GM19351 (cell line): ENCODE measurements around the gene LDAH.
A peak's percentile ranks its signal among the peaks of the same experiment; 100 is the strongest.
"Not testable (repeated sequence)": the region's sequence is repeated elsewhere in the genome, so short reads cannot be mapped to it uniquely, and the experiment has no call there.

Experiments
- ATAC-seq: cut with Tn5 transposase; IDR thresholded peaks from one replicate; pipeline ENCODE4 v1.9.1; 2021; ENCODE audit warnings: mild to moderate bottlenecking, moderate library complexity; ENCODE audit not compliant: unreplicated experiment

Gene LDAH

DNA sequence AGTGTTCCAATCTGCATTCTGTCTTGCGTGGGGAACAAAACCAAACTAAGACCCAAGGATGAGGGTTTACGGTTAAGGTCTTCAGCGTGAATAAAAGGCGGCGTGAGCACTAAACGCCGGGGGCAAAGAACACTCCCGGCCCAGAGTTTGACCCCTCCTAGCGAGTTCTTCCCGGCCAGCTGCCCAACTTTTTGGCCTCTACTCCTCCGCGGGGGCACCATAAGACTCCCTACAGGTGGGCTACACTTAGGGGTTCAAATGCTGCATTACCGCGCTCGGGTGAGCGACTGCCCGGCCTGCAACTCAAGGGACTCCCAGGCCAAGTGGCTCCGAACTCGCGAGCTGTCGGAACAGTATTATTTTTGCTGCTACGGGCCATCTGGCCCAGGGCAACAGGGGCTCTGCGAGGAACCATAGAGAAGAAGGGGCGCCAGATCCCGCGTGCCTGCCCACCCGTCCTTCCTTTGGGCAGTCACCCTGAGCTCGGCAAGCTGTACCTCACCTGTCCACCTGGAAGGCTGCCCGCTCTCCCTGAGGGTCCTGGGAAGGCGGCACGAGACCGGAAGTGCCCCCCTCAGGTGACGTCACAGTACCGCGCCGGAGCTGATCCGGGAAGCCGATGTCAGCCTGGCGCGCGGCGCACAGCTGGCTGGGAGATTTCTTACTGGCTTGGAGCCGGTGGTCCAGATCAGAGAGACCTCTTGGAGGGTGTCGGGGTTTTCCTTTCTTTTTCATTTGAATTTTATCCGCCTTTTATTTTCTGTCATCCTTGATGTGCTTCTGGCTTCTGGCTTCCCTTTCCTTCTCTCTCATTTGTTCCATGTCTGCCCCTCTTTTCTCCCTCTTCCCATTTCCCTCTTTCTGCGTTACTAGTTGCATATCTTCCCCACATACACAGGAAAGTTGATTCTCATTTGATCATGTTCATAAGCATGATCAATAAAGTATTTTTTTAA lies at the start of gene LDAH:
Gene LDAH, minus strand, starts transcription at position 567 of the 956 bp plus-strand sequence. CDS start 21,638 bp downstream, outside the sequence.
- ATAC-seq, result peak; percentile 81

GRCh38 chr2:20868377-20868776 lies 45.5 kb upstream of the LDAH start:
- ATAC-seq, result peak; percentile 100

DNA sequence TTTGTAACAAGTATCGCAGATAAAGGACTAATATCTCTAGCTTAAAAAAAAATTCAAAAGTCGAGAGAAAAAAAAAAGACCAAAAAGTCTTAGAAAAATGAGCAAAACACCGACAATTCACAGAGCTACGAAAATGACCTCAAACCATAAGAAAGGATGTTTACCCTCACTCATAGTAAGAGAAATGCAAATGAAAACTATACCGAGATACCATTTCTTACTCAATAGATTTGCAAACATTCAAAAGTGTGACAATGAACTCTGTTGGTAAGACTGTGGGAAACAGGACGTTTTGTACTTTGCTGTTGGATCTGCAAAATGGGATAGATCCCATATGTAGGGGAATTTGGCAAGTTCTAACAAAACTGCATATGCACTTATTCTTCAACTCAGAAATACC lies 39.9 kb upstream of the LDAH start:
- ATAC-seq, result peak; percentile 93

DNA sequence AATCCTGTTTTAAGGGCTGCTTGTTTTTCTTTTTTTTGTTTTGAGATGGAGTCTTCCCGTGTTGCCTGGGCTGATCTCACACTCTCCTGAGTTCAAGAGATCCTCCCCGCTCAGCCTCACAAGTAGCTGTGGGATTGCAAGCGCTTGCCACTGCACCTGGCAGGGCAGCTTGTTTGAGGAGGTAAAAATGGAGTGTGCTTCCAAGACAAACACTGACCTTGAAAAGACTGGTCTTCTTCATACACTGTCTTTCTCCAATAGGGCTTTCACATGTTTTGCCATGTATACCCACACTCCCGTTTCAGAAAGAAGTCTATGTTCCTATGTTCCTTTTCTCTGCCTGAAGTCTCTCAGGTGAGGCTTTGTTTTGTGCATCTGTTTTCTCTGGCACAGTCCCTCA lies 32.6 kb upstream of the LDAH start:
- ATAC-seq, result no peak

DNA sequence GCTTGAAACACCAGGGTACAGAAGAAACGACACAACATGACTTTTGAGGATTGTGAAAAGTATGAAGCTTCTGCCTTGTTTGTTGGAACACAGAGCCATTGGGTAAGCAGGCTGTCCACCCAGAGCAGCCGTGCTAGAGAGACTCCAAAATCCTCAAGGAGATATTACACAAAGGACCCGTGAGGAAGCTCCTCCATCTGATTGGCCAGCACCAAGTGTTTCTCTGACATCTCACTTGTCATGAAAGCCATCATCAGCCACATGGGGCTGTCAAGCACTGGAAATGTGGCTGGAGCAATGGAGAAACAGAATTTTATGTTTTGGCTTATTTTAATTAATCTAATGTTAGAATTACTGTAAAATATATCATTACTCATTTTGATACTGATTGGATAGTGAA lies 29.8 kb upstream of the LDAH start:
- ATAC-seq, result no peak

DNA sequence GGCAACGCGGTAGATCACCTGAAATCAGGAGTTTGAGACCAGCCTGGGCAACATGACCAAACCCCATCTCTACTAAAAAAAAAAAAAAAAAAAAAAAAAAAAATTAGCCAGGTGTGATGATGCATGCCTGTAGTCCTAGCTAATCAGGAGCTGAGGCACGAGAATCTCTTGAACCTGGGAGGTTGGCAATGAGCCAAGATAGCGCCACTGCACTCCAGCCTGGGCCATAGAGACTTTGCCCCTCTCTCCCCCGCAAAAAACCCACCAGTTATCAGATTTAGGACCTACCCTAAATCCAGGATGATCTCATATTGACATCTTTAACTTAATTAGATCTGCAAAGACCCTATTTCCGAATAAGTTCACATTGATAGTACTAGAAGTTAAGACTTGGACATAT lies 29.2 kb upstream of the LDAH start:
- ATAC-seq, result no peak

GRCh38 chr2:20844246-20844645 lies 21.3 kb upstream of the LDAH start:
- ATAC-seq, result no peak

DNA sequence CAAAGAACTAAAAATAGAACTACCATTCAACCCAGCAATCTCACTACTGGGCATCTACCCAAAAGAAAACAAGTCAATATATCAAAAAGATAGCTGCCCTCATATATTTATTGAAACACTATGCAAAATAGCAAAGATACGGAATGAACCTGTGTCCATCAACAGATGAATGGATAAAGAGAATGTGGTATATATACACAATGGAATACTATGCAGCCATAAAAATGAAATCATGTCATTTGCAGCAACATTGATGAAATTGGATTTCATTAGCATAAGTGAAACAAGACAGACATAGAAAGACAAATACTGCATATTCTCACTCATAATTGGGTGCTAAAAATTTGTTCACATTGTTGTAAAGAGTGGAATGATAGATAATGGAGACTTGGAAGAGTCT lies 16.2 kb upstream of the LDAH start:
- ATAC-seq, result no peak

- ATAC-seq, result no peak
Measured at GRCh38 chr2:20838016-20838415, 15.1 kb upstream of the LDAH start.

DNA sequence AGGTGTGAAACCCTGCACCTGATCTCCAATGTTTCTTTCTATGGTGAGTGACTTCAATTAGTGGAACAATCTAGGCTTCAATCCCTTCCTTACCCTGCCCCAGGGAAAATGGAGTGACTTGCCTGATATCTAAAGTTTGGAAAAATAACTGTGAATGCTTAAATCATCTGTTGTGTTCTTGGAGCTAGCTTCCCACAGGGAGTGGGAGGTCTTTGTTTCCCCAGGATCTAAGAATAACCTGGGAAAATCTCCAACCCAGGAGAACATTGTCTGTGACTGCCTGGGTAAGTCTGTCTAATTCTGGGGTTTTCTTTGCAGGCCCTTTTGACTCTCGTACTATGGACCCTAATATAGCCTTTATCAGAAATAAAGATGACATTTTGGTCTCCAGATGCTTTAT lies 13.6 kb upstream of the LDAH start:
- ATAC-seq, result no peak

GRCh38 chr2:20834331-20834730 lies 11.4 kb upstream of the LDAH start:
- ATAC-seq, result no peak

- ATAC-seq, result no peak
Measured at GRCh38 chr2:20832606-20833005, 9.7 kb upstream of the LDAH start.

DNA sequence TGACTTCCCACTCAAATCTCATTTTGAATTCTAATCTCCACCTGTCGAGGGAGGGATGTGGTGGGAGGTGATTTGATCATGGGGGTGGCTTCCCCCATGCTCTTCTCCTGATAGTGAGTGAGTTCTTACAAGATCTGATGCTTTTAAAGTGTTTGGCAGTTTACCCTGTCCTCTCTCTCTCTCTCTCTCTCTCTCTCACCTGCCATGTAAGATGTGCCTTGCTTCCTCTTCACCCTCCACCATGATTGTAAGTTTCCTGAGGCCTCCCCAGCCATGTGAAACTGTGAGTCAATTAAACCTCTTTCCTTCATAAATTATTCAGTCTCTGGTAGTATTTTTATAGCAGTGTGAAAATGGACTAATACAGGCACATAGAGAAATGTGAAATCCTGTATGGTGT lies 7.0 kb upstream of the LDAH start:
- ATAC-seq, result no peak

GRCh38 chr2:20823917-20824316 lies 1.0 kb upstream of the LDAH start:
- ATAC-seq, result no peak

GRCh38 chr2:20818820-20819219 lies 4.1 kb downstream of the LDAH start:
- ATAC-seq, result peak; percentile 16

GRCh38 chr2:20815216-20815615 lies 7.7 kb downstream of the LDAH start:
- no peak for ATAC-seq

GRCh38 chr2:20812779-20813178 lies 10.1 kb downstream of the LDAH start:
- ATAC-seq, result no peak

DNA sequence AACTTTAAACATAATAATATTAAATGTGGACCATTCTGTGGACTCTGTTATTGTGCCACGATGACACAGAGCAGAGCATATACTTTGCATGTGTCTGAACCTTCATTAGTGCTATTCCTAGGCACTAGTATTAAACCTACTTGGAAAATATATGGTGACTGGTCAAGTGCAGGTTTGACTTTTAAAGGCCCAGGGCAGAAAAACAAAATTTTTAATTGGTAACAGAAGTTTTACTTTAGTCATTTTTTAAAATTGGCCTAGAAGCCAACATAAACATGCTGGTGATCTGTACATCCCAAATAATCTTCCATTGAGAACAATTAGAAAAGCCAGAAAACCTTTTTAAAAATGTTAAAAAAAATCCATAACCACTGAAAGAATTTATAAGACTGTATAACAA lies 16.6 kb downstream of the LDAH start:
- ATAC-seq, result no peak

DNA sequence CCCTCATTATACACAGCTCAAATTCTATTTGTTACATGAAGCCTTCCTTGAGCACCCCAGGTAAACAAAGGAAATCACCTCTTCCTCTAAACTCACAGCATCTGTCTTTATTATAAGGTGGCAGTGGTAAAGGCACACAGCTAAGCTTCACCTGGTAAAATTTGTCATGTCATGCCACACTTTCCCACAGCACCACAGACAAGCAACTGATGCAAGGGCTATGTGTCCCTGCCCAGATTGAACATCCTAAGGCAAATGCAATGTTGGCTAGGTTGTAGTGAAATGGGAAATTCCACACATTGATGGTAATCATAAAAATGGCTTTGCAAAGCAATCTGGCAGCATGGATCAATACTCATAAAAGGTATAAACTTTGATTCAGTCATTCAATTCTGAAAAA lies 18.9 kb downstream of the LDAH start:
- ATAC-seq, result no peak

GRCh38 chr2:20803226-20803682 lies 19.6 kb downstream of the LDAH start:
- ATAC-seq, result no peak

- ATAC-seq, result peak; percentile 55
Measured at GRCh38 chr2:20797096-20797495, 25.8 kb downstream of the LDAH start.

DNA sequence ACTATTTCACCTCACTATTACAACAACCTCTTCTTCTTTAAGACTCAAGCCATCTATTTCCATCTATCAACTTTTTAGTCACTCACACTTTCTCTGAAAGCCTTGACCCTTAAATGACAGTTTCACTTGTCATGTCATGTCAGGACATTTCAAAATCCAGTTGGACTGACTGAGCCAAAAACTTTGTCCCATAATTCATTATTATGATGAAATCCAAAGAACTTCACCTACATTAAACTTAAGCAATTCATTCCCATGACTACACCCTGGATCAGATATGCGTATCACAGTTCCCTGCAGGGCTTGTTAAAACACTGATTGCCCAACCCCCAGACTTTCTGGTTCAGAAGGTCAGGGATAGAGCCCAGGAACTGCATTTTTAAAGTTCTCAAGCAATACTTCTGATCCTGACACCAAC lies 26.5 kb downstream of the LDAH start:
- ATAC-seq, result peak; percentile 58

DNA sequence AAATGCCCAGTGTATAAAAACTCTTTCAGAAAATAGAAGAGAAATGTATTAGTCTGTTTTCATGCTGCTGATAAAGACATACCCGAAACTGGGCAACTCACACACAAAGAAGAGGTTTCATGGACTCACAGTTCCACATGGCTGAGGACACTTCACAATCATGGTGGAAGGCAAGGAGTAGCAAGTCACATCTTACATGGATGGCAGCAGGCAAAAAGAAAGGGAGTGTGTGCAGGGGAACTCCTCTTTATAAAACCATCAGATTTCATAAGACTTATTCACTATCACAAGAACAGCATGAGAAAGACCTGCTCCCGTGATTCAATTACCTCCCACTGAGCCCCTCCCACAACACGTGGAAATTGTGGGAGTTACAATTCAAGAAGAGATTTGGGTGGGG lies 29.0 kb downstream of the LDAH start:
- not testable (repeated sequence) for ATAC-seq
